Astrocyte of the spinal cord (primary cell): Measurements from ENCODE around the gene FBN2.

Experiments
- DNase-seq: peaks from one replicate; pipeline ENCODE4 v3.0.0; 2011; ENCODE audit warnings: low read depth, low spot score
- H3K4me3 ChIP-seq: 2 replicates; pipeline ENCODE4 v1.5.1; 2011; ENCODE audit warnings: low read depth, mild to moderate bottlenecking, low read length, moderate library complexity
- in situ Hi-C: cut with HindIII; loops from 2 replicates; pipeline ENCODE4 v1.10.0; 2017; ENCODE audit warnings: low sequenced_read_pairs
- TF ChIP-seq, protein P1 (sequence below): IDR thresholded peaks from 2 replicates; pipeline ENCODE4 v1.5.1; 2012; ENCODE audit warnings: low read depth, mild to moderate bottlenecking, low read length, inconsistent platforms

Gene FBN2

DNA sequence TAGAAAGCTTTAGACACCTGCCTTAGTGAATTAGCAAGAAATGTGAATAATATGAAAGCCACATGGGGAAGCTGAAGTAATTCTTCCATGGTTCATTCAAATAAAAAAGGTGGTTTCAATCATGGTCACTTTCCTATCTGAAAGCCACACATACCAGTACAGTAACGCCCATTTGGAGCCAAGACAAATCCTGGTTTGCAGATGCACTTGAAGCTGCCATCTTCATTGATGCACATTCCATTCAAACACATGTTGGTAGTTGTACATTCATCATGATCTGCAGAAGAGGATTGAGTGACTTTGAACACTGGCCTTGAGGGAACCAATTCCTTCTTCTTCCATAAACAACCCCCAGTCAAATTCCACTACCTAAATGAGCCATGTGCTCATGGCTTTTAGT lies 161.5 kb downstream of the FBN2 start:
- no peak overlapping the region for H3K4me3 ChIP-seq
- TF ChIP-seq, protein P1, sequence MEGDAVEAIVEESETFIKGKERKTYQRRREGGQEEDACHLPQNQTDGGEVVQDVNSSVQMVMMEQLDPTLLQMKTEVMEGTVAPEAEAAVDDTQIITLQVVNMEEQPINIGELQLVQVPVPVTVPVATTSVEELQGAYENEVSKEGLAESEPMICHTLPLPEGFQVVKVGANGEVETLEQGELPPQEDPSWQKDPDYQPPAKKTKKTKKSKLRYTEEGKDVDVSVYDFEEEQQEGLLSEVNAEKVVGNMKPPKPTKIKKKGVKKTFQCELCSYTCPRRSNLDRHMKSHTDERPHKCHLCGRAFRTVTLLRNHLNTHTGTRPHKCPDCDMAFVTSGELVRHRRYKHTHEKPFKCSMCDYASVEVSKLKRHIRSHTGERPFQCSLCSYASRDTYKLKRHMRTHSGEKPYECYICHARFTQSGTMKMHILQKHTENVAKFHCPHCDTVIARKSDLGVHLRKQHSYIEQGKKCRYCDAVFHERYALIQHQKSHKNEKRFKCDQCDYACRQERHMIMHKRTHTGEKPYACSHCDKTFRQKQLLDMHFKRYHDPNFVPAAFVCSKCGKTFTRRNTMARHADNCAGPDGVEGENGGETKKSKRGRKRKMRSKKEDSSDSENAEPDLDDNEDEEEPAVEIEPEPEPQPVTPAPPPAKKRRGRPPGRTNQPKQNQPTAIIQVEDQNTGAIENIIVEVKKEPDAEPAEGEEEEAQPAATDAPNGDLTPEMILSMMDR, result no peak
- no peak for DNase-seq
- in situ Hi-C loops, result no loop called here

DNA sequence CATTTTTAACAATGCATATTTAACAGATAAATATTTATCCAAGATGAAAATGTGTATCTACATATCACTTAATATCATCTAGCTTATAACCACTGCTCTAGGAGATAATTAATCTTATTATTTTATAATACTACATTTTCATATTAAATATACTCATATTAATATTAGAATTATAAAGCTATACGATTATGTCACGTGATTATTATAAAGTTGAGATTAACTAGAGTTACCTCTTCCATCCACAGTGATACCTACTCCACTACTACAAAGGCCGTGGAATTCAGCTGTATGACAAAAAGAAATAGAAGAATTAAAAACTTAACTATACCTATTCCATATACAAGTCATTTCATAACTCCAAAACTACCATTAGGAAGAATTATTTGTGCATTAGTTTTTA lies 171.9 kb downstream of the FBN2 start:
- no peak for DNase-seq
- H3K4me3 ChIP-seq, result no peak overlapping the region
- TF ChIP-seq, protein P1, result no peak
- in situ Hi-C loops, result no loop called here

DNA sequence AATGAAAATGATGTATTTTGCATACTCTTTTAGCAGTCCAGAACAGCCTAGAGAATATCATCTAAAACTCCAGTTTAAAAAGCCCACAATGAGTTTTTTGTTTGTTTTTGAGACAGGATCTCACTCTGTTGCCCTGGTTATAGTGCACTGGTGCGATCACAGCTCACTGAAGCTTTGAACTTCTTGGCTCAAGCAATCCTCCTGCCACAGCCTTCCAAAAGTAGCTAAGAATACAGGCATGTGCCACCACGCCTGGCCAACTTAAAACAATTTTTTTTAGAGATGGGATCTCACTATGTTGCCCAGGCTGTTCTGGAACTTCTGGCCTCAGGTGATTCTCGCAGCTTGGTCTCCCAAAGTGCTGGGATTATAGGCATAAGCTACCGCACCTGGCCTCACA lies 175.7 kb downstream of the FBN2 start:
- DNase-seq, result no peak
- in situ Hi-C loops, result no loop called here

DNA sequence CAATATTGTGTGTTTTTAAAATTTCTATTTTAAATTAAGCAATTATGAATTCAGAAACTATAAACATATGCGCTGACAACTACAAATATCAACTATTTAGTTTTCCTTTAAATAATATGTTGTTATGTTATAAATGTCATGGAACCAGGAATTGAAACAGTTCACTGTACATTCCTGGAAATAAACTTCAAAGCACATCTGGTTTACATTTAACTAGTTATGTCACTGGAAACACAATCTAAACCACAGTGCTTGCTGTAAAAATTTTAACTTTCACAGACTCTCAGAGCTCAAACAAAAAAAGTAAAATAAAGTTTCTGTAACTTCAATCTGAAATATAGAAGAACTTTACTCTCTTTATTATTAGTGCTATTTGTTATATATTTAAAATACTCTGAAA lies 179.2 kb downstream of the FBN2 start:
- no peak overlapping the region for H3K4me3 ChIP-seq
- in situ Hi-C loops, result no loop called here
- peak; percentile 64 for DNase-seq
- TF ChIP-seq, protein P1, result no peak

More for the DNA sequence above, 175.7 kb downstream of the FBN2 start:
- TF ChIP-seq, protein P1, result no peak
- no peak overlapping the region for H3K4me3 ChIP-seq

DNA sequence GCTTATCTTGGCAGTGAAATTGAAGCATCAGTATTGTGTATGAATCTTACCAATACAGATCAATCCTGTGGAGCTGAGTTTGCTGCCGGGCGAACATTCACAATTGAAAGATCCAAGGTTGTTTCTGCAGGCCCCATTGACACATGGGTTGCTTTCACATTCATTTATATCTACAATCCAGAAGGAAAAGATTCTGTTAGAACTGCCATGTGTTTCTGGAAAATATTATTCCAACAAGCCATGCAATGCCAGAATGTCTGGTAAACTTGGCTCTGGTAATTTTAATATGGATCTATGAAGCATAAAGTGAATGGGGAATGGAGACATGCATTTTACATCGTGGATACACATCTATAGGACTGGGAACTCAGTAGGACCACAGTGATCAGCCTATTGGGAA lies 180.8 kb downstream of the FBN2 start:
- in situ Hi-C loops, result no loop called here

DNA sequence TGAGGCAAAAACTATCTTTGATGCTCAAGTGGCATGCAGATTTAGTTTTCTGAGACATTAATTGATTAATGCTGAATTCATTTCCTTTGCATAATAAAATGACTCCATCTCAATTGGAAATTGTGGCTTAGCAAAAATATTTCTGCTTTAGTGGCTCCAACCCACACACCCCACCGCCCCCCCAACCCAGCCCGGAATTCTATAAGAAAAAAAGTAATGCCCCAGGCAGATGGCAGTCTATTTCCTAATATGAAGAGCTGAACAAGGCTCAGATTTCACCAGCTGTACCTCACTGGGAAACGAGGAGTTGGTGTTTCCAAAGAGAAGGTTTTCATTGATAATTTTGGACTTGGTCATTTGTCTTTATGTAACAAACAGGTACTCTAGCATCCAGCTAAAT lies 182.1 kb downstream of the FBN2 start:
- H3K4me3 ChIP-seq, result no peak overlapping the region
- in situ Hi-C loops, result no loop called here
- no peak for DNase-seq
- TF ChIP-seq, protein P1, result no peak

More for the DNA sequence above, 180.8 kb downstream of the FBN2 start:
- TF ChIP-seq, protein P1, result no peak
- H3K4me3 ChIP-seq, result no peak overlapping the region
- DNase-seq, result no peak
